ENCODE data around the gene RAB3B. TPM values are rescaled to one million over a fixed set of nuclear protein-coding genes. Genes with fewer than 3 reads are reported as not detected.

Gene RAB3B
- total RNA-seq, 1 donor from 2014 or later = 20.4 TPM

DNA sequence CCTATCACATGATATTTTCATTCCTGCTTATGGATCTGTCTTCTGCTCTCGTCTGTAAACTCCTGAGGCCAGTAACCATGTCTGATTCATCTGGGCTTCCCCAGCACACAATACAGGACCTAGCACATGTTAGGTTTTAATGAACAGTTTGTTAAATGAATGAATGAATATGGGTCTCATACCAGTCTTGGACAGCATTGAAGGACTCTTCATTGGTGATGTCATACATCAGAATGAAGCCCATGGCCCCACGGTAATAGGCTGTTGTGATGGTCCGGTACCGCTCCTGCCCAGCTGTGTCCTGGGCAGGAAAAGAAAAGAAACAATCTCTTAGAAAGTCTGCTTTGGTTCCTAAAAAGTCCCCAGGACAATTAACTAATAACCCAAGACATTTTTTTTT is 53.4 kb downstream of the RAB3B start:
- H3K27ac Mint-ChIP-seq = no peak overlapping the region
- no peak overlapping the region for H2AFZ ChIP-seq (replicated peaks)
- H3K4me3 Mint-ChIP-seq = no peak overlapping the region
- no peaks in the 10 kb centered on the region for H3K4me1 ChIP-seq
- H3K9me3 ChIP-seq (ENCODE audit: low read depth) = peaks cover 4% of the 10 kb centered on the region
- TF ChIP-seq EZH2phosphoT487 (IDR thresholded peaks at IDR 0.05) (no peak), EZH2 (IDR thresholded peaks at IDR 0.05) (no peak)
- TF ChIP-seq, protein P1, sequence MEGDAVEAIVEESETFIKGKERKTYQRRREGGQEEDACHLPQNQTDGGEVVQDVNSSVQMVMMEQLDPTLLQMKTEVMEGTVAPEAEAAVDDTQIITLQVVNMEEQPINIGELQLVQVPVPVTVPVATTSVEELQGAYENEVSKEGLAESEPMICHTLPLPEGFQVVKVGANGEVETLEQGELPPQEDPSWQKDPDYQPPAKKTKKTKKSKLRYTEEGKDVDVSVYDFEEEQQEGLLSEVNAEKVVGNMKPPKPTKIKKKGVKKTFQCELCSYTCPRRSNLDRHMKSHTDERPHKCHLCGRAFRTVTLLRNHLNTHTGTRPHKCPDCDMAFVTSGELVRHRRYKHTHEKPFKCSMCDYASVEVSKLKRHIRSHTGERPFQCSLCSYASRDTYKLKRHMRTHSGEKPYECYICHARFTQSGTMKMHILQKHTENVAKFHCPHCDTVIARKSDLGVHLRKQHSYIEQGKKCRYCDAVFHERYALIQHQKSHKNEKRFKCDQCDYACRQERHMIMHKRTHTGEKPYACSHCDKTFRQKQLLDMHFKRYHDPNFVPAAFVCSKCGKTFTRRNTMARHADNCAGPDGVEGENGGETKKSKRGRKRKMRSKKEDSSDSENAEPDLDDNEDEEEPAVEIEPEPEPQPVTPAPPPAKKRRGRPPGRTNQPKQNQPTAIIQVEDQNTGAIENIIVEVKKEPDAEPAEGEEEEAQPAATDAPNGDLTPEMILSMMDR (IDR thresholded peaks at IDR 0.05) = no peak
- peaks cover 10% of the 10 kb centered on the region for H3K9me3 Mint-ChIP-seq
- no peaks in the 10 kb centered on the region for H3K36me3 ChIP-seq
- no peaks in the 10 kb centered on the region for H4K20me1 ChIP-seq (ENCODE audit: low read depth)
- peaks cover 11% of the 10 kb centered on the region for H3K36me3 Mint-ChIP-seq
- no peak overlapping the region for H3K27ac ChIP-seq
- no peaks in the 10 kb centered on the region for H3K79me2 ChIP-seq (ENCODE audit: low read depth)
- H3K9ac ChIP-seq = no peak overlapping the region
- H3K4me1 Mint-ChIP-seq = no peaks in the 10 kb centered on the region
- H3K4me3 ChIP-seq = no peak overlapping the region
- DNase-seq (ENCODE audit: low spot score) = no peak
- H3K27me3 Mint-ChIP-seq (ENCODE audit: insufficient read depth, low read depth) = no peaks in the 10 kb centered on the region
- H3F3A ChIP-seq (ENCODE audit: low read depth) = no peaks in the 10 kb centered on the region
- no peaks in the 10 kb centered on the region for H3K27me3 ChIP-seq
- H3K4me2 ChIP-seq = no peak overlapping the region

GRCh38 chr1:51936531-51936930 is 54.0 kb downstream of the RAB3B start:
- Histone ChIP-seq H3F3A (ENCODE audit: low read depth) (no peaks in the 10 kb centered on the region), H3K27ac (no peak overlapping the region), H3K9ac (no peak overlapping the region), H3K9me3 (ENCODE audit: low read depth) (peaks cover 2% of the 10 kb centered on the region), H2AFZ (replicated peaks) (no peak overlapping the region), H3K79me2 (ENCODE audit: low read depth) (no peaks in the 10 kb centered on the region), H3K4me1 (peaks cover 3% of the 10 kb centered on the region), H4K20me1 (ENCODE audit: low read depth) (no peaks in the 10 kb centered on the region), H3K4me3 (no peak overlapping the region), H3K4me2 (no peak overlapping the region), H3K36me3 (no peaks in the 10 kb centered on the region), H3K27me3 (no peaks in the 10 kb centered on the region)
- Mint-ChIP-seq H3K27ac (no peak overlapping the region), H3K27me3 (ENCODE audit: insufficient read depth, low read depth) (no peaks in the 10 kb centered on the region), H3K4me3 (no peak overlapping the region), H3K36me3 (peaks cover 8% of the 10 kb centered on the region), H3K4me1 (peaks cover 2% of the 10 kb centered on the region), H3K9me3 (peaks cover 5% of the 10 kb centered on the region)
- no peak for DNase-seq (ENCODE audit: low spot score)
- TF ChIP-seq, protein P1 (IDR thresholded peaks at IDR 0.05) = no peak
- TF ChIP-seq EZH2 (IDR thresholded peaks at IDR 0.05) = no peak

DNA sequence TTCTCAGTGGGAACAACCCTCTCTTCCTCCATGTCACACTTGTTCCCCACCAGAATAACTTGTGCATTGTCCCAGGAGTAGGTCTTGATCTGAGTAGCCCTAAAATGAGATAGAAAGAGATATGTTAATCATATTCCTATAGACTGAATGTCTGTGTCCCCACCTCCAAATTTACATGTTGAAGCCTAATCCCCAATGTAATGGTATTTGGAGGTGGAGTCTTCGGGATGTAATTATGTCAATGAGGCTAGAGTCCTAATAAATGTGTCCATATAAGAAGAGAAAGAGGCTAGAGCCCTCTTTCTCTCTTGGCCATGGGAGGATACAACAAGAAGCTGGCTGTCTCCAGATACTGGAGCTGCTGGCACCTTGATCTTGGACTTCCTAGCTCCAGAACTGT is 57.2 kb downstream of the RAB3B start:
- Histone ChIP-seq H2AFZ (replicated peaks) (no peak overlapping the region), H3K9me3 (ENCODE audit: low read depth) (no peaks in the 10 kb centered on the region), H3F3A (ENCODE audit: low read depth) (no peaks in the 10 kb centered on the region), H3K4me2 (no peak overlapping the region), H4K20me1 (ENCODE audit: low read depth) (no peaks in the 10 kb centered on the region), H3K27ac (no peak overlapping the region), H3K27me3 (no peaks in the 10 kb centered on the region), H3K4me3 (no peak overlapping the region), H3K9ac (no peak overlapping the region), H3K79me2 (ENCODE audit: low read depth) (no peaks in the 10 kb centered on the region), H3K36me3 (no peaks in the 10 kb centered on the region), H3K4me1 (peaks cover 6% of the 10 kb centered on the region)
- TF ChIP-seq, protein P1 (IDR thresholded peaks at IDR 0.05) = no peak
- TF ChIP-seq EZH2 (IDR thresholded peaks at IDR 0.05) = no peak
- Mint-ChIP-seq H3K9me3 (no peaks in the 10 kb centered on the region), H3K27ac (no peak overlapping the region), H3K4me3 (no peak overlapping the region), H3K4me1 (peaks cover 6% of the 10 kb centered on the region), H3K36me3 (peaks cover 4% of the 10 kb centered on the region), H3K27me3 (ENCODE audit: insufficient read depth, low read depth) (peaks cover 3% of the 10 kb centered on the region)
- DNase-seq (ENCODE audit: low spot score) = no peak

GRCh38 chr1:51930329-51930728 is 60.2 kb downstream of the RAB3B start:
- TF ChIP-seq EZH2phosphoT487 (IDR thresholded peaks at IDR 0.05) (no peak), EZH2 (IDR thresholded peaks at IDR 0.05) (no peak)
- TF ChIP-seq, protein P1 (IDR thresholded peaks at IDR 0.05) = no peak
- Histone ChIP-seq H3F3A (ENCODE audit: low read depth) (no peaks in the 10 kb centered on the region), H3K79me2 (ENCODE audit: low read depth) (no peaks in the 10 kb centered on the region), H3K4me3 (no peak overlapping the region), H3K9ac (no peak overlapping the region), H2AFZ (replicated peaks) (no peak overlapping the region), H3K36me3 (no peaks in the 10 kb centered on the region), H4K20me1 (ENCODE audit: low read depth) (no peaks in the 10 kb centered on the region), H3K27ac (no peak overlapping the region), H3K4me1 (peaks cover 6% of the 10 kb centered on the region), H3K4me2 (no peak overlapping the region), H3K9me3 (ENCODE audit: low read depth) (no peaks in the 10 kb centered on the region), H3K27me3 (no peaks in the 10 kb centered on the region)
- H3K27me3 Mint-ChIP-seq (ENCODE audit: insufficient read depth, low read depth) = peaks cover 3% of the 10 kb centered on the region
- DNase-seq (ENCODE audit: low spot score) = no peak
- H3K27ac Mint-ChIP-seq = no peak overlapping the region
- peaks cover 6% of the 10 kb centered on the region for H3K4me1 Mint-ChIP-seq
- no peak overlapping the region for H3K4me3 Mint-ChIP-seq
- H3K9me3 Mint-ChIP-seq = no peaks in the 10 kb centered on the region
- peaks cover 6% of the 10 kb centered on the region for H3K36me3 Mint-ChIP-seq
